Erythroblast (primary cell): ENCODE results near the gene SMG5.

Experiments
- DNase-seq, 2 experiments: peaks; one replicate each; lab custom pipeline; 2025; lab: John Stamatoyannopoulos, UW
- GATA1 ChIP-seq: IDR thresholded peaks from 2 replicates; pipeline ENCODE4 v1.6.1; 2011; ENCODE audit warnings: low read depth, mild to moderate bottlenecking, control low read depth, low read length, moderate library complexity
- POLR2A ChIP-seq: IDR thresholded peaks from 2 replicates; pipeline ENCODE4 v1.6.1; 2011; ENCODE audit warnings: mild to moderate bottlenecking, low read length

The SMG5 gene

GRCh38 chr1:156245451-156246232, 37.0 kb downstream of the SMG5 start:
- DNase-seq: peak; percentile 32 to 45
- TF ChIP-seq POLR2A (no peak), GATA1 (no peak)

GRCh38 chr1:156244712-156245111, 37.9 kb downstream of the SMG5 start:
- no peak for TF ChIP-seq GATA1
- no peak for TF ChIP-seq POLR2A
- no peak for DNase-seq

GRCh38 chr1:156244126-156244525, 38.5 kb downstream of the SMG5 start:
- no peak for DNase-seq
- TF ChIP-seq GATA1 (no peak), POLR2A (no peak)

GRCh38 chr1:156242738-156243137, 39.9 kb downstream of the SMG5 start:
- TF ChIP-seq POLR2A (no peak), GATA1 (no peak)
- DNase-seq: no peak

- TF ChIP-seq GATA1 (no peak), POLR2A (no peak)
- no peak for DNase-seq
These were observed 40.7 kb downstream of the SMG5 start, which contains the start of gene BGLAP for GRCh38 chr1:156241926-156242325. Gene BGLAP, plus strand, starts transcription at chr1:156242184. Its CDS starts 48 bp downstream, at chr1:156242232.

DNA sequence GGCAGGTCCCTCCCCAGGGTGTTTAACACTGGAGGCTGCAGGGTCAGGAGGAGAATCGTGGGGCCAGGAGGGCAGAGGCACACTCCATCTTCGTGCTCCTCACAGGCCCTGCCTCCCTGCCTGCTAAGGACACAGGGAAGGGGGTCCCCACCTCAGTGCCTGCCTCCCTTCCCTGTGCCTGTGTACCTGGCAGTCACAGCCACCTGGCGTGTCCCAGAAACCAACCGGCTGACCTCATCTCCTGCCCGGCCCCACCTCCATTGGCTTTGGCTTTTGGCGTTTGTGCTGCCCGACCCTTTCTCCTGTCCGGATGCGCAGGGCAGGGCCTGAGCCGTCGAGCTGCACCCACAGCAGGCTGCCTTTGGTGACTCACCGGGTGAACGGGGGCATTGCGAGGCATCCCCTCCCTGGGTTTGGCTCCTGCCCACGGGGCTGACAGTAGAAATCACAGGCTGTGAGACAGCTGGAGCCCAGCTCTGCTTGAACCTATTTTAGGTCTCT, 41.3 kb downstream of the SMG5 start:
- no peak for DNase-seq
- no peak for TF ChIP-seq POLR2A
- TF ChIP-seq GATA1: no peak

DNA sequence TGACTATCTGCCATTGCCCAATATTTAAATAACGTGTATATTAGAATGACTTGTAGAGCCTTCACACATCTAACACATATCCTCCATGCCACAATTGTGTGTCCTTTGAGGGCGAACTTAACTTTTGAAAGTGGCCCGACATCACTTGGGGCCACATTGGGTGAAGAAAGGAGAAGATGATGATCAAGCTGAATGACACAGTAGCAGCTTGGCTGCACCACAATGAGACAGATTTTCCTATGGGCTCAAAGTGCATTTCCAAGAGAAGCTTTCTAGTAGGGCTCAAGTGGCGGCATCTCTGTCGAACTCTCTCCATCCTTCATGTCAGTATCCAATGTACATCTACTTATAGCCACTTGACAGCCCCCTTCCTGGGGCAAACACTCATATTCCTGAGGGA, 44.4 kb downstream of the SMG5 start:
- DNase-seq: no peak
- TF ChIP-seq POLR2A: no peak
- no peak for TF ChIP-seq GATA1

DNA sequence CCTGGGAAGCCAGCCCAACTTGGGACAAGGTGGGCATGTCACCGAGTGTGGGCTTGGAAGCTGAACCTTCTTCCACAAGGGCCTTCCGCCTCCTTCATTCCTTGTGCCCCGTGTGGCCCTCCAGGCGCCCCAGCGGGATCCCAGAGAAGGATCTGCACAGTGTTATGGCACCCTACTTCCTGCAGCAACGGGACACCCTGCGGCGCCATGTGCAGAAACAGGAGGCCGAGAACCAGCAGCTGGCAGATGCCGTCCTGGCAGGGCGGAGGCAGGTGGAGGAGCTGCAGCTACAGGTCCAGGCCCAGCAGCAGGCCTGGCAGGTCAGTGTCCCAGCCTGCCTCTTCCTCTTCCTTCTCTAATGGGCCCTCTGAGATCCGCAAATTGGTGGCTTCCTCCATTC, 46.5 kb downstream of the SMG5 start:
- no peak for DNase-seq
- TF ChIP-seq GATA1 (no peak), POLR2A (no peak)

DNA sequence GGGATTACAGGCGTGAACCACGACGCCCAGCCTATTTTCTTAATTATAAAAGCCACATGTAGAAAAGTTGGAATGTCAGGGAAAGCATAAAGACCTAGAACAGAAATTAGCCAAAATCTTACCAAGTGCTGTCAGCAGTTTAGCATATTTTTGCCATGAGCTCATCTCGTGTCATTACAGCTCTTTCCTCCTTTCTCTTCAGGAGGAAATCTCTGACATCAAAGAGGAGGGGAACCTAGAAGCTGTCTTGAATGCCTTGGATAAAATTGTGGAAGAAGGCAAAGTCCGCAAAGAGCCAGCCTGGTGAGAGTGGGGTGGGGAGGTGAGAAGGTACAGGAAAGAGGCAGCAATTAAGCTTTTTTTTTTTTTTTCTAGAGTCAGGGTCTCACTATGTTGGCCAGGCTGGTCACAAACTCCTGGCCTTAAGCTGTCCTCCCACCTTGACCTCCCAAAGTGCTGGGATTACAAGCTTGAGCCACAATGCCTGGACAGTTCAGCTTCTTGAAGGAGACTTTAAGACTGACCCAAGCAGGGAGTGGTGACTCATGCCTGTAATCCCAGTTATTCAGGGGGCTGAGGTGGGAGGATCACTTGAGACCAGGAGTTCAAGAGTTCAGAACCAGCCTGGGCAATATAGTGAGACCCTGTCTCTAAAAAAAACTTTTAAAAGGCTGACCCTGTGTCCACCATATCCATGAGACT, 49.0 kb downstream of the SMG5 start:
- DNase-seq: no peak
- TF ChIP-seq GATA1 (no peak), POLR2A (no peak)

GRCh38 chr1:156232201-156232894, 50.3 kb downstream of the SMG5 start:
- no peak for TF ChIP-seq POLR2A
- TF ChIP-seq GATA1: no peak
- DNase-seq: peak; percentile 17 to 41

GRCh38 chr1:156230473-156230837, 52.2 kb downstream of the SMG5 start:
- no peak for DNase-seq
- TF ChIP-seq POLR2A: no peak

- DNase-seq: peak; percentile 63 to 68
- no peak for TF ChIP-seq GATA1
- no peak for TF ChIP-seq POLR2A
These were observed 52.7 kb downstream of the SMG5 start for GRCh38 chr1:156229809-156230472.

- TF ChIP-seq GATA1: no peak
- TF ChIP-seq POLR2A: no peak
- no peak for DNase-seq
These were observed 54.1 kb downstream of the SMG5 start for GRCh38 chr1:156228501-156228900.
